Activated B cell treated with CpG ODN at 0.5 μM for 24 hours (primary cell): ENCODE measurements around the gene SNRK. TPM values are rescaled to one million over a fixed set of nuclear protein-coding genes. Genes with fewer than 3 reads are reported as not detected.
A peak's percentile ranks its signal among the peaks of the same experiment; 100 is the strongest.

ENCODE experiments used
- ATAC-seq: fragments of 200-7000 bp; cut with Tn5 transposase; one replicate; pipeline ENCODE4 v1.10.0; 2021; ENCODE audit warnings: low read depth, mild to moderate bottlenecking, moderate library complexity
- CTCF ChIA-PET: fragments of 350-600 bp; sonication (Branson Sonifier 250); formaldehyde crosslinking; loops from one replicate; lab custom pipeline; 2021; ENCODE audit warnings: antibody characterized with exemption; lab: Charles Lee
- POLR2A ChIA-PET: fragments of 350-600 bp; sonication (Branson Sonifier 250); formaldehyde crosslinking; loops from one replicate; lab custom pipeline; 2021; ENCODE audit warnings: antibody characterized with exemption; lab: Charles Lee
- DNase-seq: peaks from one replicate; pipeline ENCODE4 v3.0.0; 2022
- H3K27ac Mint-ChIP-seq: one replicate; pipeline ENCODE4 v1.8.0; 2020; ENCODE audit warnings: mixed read lengths
- H3K27me3 Mint-ChIP-seq: one replicate; pipeline ENCODE4 v1.8.0; 2021; ENCODE audit warnings: mixed read lengths
- H3K36me3 Mint-ChIP-seq: one replicate; pipeline ENCODE4 v1.8.0; 2021; ENCODE audit warnings: low read depth, mixed read lengths
- H3K4me1 Mint-ChIP-seq: one replicate; pipeline ENCODE4 v1.8.0; 2021; ENCODE audit warnings: mixed read lengths
- H3K4me3 Mint-ChIP-seq: one replicate; pipeline ENCODE4 v1.8.0; 2020; ENCODE audit warnings: mild to moderate bottlenecking, mixed read lengths
- H3K9me3 Mint-ChIP-seq: one replicate; pipeline ENCODE4 v1.8.0; 2020; ENCODE audit warnings: mixed read lengths
- intact Hi-C: fragments of 100-400 bp; cut with micrococcal nuclease; formaldehyde crosslinking; loops from one replicate; pipeline ENCODE4 v1.15.1; 2024
- total RNA-seq: library from RNA; stranded (reverse); gene quantifications from 2 replicates; pipeline ENCODE4 v1.2.3, GENCODE V29; 2022
- TF ChIP-seq, protein P1 (sequence below): fragments of 200-600 bp; IDR thresholded peaks from one replicate; pipeline ENCODE4 v1.8.0; 2022; ENCODE audit warnings: antibody characterized with exemption, mild to moderate bottlenecking

The SNRK gene
- total RNA-seq, 1 donor from 2014 or later, result 31.1 TPM

DNA sequence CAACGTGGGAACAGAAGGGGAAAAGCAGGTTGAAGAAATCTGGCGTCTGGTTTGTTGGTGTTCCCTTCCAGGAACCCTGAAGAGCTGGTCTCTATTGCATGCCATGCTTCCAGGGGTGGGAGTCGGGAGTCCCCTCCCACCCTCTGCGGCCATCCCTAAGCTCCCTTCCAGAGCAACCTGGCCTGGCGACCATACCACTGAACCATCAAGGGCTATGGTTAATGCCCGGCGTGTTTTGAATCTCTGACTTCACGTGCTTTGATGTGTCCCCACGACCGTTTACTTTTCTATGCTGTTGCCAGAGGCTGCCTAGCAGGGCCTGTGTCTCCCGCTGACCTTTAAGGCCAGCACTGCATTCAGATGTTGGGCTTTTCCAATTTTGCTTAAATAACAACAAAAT is 696 bp upstream of the SNRK start:
- DNase-seq, result no peak
- Mint-ChIP-seq H3K9me3 (no peaks in the 10 kb centered on the region), H3K36me3 (peaks cover 13% of the 10 kb centered on the region), H3K27me3 (no peaks in the 10 kb centered on the region), H3K27ac (no peak overlapping the region), H3K4me3 (peak overlapping the region; percentile 97), H3K4me1 (peaks cover 43% of the 10 kb centered on the region)
- TF ChIP-seq, protein P1, sequence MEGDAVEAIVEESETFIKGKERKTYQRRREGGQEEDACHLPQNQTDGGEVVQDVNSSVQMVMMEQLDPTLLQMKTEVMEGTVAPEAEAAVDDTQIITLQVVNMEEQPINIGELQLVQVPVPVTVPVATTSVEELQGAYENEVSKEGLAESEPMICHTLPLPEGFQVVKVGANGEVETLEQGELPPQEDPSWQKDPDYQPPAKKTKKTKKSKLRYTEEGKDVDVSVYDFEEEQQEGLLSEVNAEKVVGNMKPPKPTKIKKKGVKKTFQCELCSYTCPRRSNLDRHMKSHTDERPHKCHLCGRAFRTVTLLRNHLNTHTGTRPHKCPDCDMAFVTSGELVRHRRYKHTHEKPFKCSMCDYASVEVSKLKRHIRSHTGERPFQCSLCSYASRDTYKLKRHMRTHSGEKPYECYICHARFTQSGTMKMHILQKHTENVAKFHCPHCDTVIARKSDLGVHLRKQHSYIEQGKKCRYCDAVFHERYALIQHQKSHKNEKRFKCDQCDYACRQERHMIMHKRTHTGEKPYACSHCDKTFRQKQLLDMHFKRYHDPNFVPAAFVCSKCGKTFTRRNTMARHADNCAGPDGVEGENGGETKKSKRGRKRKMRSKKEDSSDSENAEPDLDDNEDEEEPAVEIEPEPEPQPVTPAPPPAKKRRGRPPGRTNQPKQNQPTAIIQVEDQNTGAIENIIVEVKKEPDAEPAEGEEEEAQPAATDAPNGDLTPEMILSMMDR, result no peak
- CTCF ChIA-PET, result interaction anchor here (0.7 to 1.3 kb wide), 2 partner anchors 10 to 12 kb away, joined by 4 to 5 read pairs; no protein-coding TSS in a partner anchor
- POLR2A ChIA-PET, result interaction anchor here (0.6 to 2.5 kb wide), 5 partner anchors 11 to 1420 kb away, joined by 3 to 22 read pairs (median 3); no protein-coding TSS in a partner anchor
- intact Hi-C loops, result loop anchor here (1.0 to 10.0 kb wide), 10 partner anchors 15 to 1692 kb away; partner anchors contain the start of genes ACKR2, CCDC13, EXOSC7 and HIGD1A
- ATAC-seq, result no peak

DNA sequence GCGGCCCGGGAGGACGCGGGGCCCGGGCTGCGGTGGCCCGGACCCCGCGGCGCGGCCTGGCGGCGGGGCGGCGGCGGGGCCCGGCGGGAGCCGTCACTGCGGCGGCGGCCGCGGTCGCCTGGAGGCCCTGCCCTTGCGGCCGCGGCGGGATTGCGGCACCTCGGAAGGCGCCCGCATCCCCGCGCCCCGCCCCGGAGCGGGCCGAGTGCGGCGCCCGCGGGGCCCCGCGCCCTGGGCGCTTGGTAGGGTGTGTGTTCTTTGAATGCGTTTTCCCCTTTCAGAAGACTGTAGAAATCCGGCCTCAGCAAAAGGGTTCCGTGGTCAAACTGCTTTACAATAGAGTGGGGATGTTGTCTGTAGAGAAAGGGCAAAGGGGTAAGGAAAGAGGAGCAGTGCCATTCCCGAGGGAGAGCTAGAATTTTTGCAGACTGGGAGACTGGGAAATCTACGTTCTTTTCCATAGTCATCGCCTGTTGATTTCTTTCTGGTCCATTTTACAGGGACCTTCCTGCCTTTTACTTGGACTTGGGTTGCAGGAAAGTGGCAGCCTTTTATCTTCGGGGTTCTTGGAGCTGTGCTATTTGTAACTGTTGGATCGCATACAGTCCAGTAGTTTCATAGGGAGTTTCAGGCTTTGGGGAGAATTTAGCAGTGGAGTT is 630 bp downstream of the SNRK start:
- CTCF ChIA-PET, result interaction anchor here (1.3 kb wide), 1 partner anchor 10 kb away, joined by 5 read pairs; no protein-coding TSS in a partner anchor
- Mint-ChIP-seq H3K36me3 (peaks cover 19% of the 10 kb centered on the region), H3K4me3 (peak overlapping the region; percentile 91), H3K27me3 (no peaks in the 10 kb centered on the region), H3K4me1 (peaks cover 56% of the 10 kb centered on the region), H3K9me3 (no peaks in the 10 kb centered on the region), H3K27ac (peak overlapping the region; percentile 88)
- intact Hi-C loops, result loop anchor here (1.0 to 10.0 kb wide), 11 partner anchors 14 to 1690 kb away; partner anchors contain the start of genes ABHD5, ACKR2, CCDC13 and EXOSC7
- DNase-seq (no peak), ATAC-seq (peak; percentile 42)
- TF ChIP-seq, protein P1, result no peak
- POLR2A ChIA-PET, result interaction anchor here (0.7 to 2.5 kb wide), 3 partner anchors 10 to 47 kb away, joined by 3 to 22 read pairs (median 3); no protein-coding TSS in a partner anchor

DNA sequence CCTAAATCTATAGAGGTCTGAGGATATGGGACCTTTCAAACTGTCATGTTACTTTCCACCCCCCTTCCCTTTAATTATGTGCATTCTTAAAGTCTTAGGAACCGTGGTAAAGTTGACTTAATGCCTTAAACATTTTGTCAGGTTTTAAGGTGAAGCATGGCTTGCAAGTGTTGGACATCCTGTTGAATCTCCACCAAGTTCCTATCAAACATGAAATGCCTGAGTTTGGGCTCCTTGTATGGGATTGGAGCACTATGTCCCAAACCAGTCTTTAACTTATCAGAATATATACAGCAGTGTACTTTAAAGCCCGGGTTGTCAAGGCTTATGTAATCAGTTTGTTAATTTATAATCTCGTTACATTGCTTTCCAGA is 1.1 kb downstream of the SNRK start:
- DNase-seq (no peak), ATAC-seq (no peak)
- peaks cover 19% of the 10 kb centered on the region for H3K36me3 Mint-ChIP-seq
- intact Hi-C loops, result loop anchor here (1.0 to 10.0 kb wide), 8 partner anchors 13 to 1690 kb away; partner anchors contain the start of genes ABHD5, ACKR2, EXOSC7 and HIGD1A
- TF ChIP-seq, protein P1, result no peak
- ChIA-PET CTCF (no interaction called here), POLR2A (interaction anchor here (0.7 to 2.5 kb wide), 3 partner anchors 9 to 48 kb away, joined by 3 to 22 read pairs (median 3); no protein-coding TSS in a partner anchor)
- peak overlapping the region; percentile 91 for H3K4me3 Mint-ChIP-seq
- H3K4me1 Mint-ChIP-seq, result peaks cover 60% of the 10 kb centered on the region
- H3K27me3 Mint-ChIP-seq, result no peaks in the 10 kb centered on the region
- H3K27ac Mint-ChIP-seq, result peak overlapping the region; percentile 88
- no peaks in the 10 kb centered on the region for H3K9me3 Mint-ChIP-seq

DNA sequence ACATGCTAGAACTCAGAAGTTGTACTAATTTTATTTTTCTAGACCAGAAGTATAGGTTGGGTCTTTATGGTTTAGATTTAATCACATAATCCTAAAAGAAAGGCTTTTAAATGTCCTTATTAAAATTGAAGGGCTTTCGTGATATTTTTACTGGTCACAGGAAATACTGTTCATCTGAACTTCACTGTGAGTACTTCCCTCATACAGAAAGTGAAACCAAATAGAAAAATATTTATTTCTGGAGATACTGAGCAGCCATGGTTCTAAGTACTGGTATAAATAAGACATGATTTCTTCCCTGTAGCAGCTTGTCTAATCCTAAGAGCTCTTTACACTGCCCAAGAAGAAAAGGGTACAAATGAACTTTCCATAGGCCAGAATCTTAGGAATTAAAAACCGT is 2.0 kb downstream of the SNRK start:
- Mint-ChIP-seq H3K27ac (peak overlapping the region; percentile 81), H3K4me1 (peaks cover 68% of the 10 kb centered on the region), H3K9me3 (no peaks in the 10 kb centered on the region), H3K36me3 (peaks cover 20% of the 10 kb centered on the region), H3K27me3 (no peaks in the 10 kb centered on the region), H3K4me3 (peak overlapping the region; percentile 91)
- DNase-seq, result no peak
- CTCF ChIA-PET, result no interaction called here
- TF ChIP-seq, protein P1, result no peak
- ATAC-seq, result peak; percentile 22
- intact Hi-C loops, result loop anchor here (1.0 to 10.0 kb wide), 5 partner anchors 8 to 1689 kb away; partner anchors contain the start of genes ACKR2, EXOSC7, HIGD1A and KIAA1143
- POLR2A ChIA-PET, result no interaction called here

DNA sequence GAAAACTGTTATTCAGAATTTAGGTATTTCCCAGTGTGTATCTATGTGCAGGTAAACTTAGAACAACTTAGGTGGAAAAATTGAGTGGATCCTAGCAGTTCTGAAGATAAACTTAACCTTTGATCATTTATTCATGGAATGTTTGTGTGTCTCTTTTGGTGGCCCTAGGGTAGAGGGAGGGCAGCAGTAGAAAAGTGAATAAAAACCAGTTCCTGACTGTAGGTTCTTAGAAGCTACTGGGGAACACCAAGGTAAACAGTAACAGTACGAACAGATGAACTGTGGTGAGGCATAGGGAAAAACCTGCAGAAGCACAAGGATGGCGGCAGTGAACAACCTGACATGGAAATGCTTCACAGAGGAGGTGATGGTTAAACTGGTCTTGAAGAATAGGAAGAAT is 2.5 kb downstream of the SNRK start:
- ChIA-PET POLR2A (no interaction called here), CTCF (no interaction called here)
- DNase-seq (no peak), ATAC-seq (no peak)
- H3K9me3 Mint-ChIP-seq, result no peaks in the 10 kb centered on the region
- peak overlapping the region; percentile 81 for H3K27ac Mint-ChIP-seq
- TF ChIP-seq, protein P1, result no peak
- no peaks in the 10 kb centered on the region for H3K27me3 Mint-ChIP-seq
- peaks cover 20% of the 10 kb centered on the region for H3K36me3 Mint-ChIP-seq
- H3K4me1 Mint-ChIP-seq, result peaks cover 70% of the 10 kb centered on the region
- peak overlapping the region; percentile 91 for H3K4me3 Mint-ChIP-seq
- intact Hi-C loops, result loop anchor here (1.0 to 10.0 kb wide), 5 partner anchors 7 to 1688 kb away; partner anchors contain the start of genes ACKR2, EXOSC7, HIGD1A and KIAA1143
